Measurements from ENCODE around the gene MAG. TPM values are rescaled to one million over a fixed set of nuclear protein-coding genes. Genes with fewer than 3 reads are reported as not detected.

The MAG gene
- total RNA-seq, 1 experiment from 2014 or later: 0.17 TPM

DNA sequence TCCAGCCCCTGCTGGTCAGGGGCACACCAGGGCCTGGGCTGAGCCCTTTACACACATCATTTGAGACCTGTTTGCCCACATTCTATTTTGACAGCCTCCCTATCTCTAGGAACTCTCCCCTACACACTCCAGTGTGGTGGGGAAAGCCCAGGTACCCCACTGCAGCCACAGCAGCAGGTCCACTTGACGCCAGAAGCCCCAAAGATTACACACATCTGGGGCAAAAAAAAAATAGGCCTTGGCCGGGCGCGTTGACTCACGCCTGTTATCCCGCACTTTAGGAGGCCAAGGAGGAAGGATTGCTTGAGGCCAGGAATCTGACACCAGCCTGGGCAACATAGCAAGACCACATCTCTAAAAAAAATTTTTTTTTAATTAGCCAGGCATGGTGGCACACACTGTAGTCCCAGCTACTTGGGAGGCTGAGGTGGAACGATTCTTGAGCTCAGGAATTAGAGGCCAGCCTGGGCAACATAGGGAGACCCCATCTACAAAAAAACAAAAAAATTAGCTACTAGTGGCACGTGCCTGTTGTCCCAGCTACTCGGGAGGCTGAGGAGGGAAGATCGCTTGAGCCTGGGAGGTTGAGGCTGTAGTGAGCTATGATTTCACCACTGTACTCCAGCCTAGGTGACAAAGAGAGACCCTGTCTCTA, 19.0 kb downstream of the MAG start:
- ATAC-seq: no peak
- POLR2A ChIA-PET: no interaction called here
- no peak for TF ChIP-seq EZH2 (IDR thresholded peaks at IDR 0.05)
- no peak for TF ChIP-seq SP1 (IDR thresholded peaks at IDR 0.05; ENCODE audit: low read depth)
- no peak for TF ChIP-seq RAD21 (IDR thresholded peaks at IDR 0.05; ENCODE audit: low read depth)
- TF ChIP-seq POLR2A (IDR thresholded peaks at IDR 0.05; ENCODE audit: borderline replicate concordance, extremely low read depth, insufficient read depth, insufficient read length): no peak
- TF ChIP-seq JUND (IDR thresholded peaks at IDR 0.05): no peak
- no peak for TF ChIP-seq POLR2AphosphoS5 (IDR thresholded peaks at IDR 0.05; ENCODE audit: low read depth, low read length)
- TF ChIP-seq, protein P1, sequence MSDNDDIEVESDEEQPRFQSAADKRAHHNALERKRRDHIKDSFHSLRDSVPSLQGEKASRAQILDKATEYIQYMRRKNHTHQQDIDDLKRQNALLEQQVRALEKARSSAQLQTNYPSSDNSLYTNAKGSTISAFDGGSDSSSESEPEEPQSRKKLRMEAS (IDR thresholded peaks at IDR 0.05): no peak
- TF ChIP-seq TCF7L2 (IDR thresholded peaks at IDR 0.05; ENCODE audit: borderline replicate concordance, extremely low read depth, insufficient read depth, insufficient read length): no peak
- TF ChIP-seq, protein P2, sequence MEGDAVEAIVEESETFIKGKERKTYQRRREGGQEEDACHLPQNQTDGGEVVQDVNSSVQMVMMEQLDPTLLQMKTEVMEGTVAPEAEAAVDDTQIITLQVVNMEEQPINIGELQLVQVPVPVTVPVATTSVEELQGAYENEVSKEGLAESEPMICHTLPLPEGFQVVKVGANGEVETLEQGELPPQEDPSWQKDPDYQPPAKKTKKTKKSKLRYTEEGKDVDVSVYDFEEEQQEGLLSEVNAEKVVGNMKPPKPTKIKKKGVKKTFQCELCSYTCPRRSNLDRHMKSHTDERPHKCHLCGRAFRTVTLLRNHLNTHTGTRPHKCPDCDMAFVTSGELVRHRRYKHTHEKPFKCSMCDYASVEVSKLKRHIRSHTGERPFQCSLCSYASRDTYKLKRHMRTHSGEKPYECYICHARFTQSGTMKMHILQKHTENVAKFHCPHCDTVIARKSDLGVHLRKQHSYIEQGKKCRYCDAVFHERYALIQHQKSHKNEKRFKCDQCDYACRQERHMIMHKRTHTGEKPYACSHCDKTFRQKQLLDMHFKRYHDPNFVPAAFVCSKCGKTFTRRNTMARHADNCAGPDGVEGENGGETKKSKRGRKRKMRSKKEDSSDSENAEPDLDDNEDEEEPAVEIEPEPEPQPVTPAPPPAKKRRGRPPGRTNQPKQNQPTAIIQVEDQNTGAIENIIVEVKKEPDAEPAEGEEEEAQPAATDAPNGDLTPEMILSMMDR (IDR thresholded peaks at IDR 0.05 in 2 of 3, conservative IDR thresholded peaks at IDR 0.05 in 1 of 3; ENCODE audit: borderline replicate concordance in 1 of 3, insufficient read depth in 1 of 3, low read depth in 2 of 3, low read length in 2 of 3): no peak
- TF ChIP-seq YY1 (IDR thresholded peaks at IDR 0.05; ENCODE audit: extremely low read depth, insufficient replicate concordance, low read depth, low read length): no peak
- TF ChIP-seq EZH2phosphoT487 (IDR thresholded peaks at IDR 0.05; ENCODE audit: borderline replicate concordance): no peak

More for the DNA sequence above, 19.0 kb downstream of the MAG start:
- H3K9ac ChIP-seq (ENCODE audit: low read length): no peak overlapping the region
- no peaks in the 10 kb centered on the region for H3K9me2 ChIP-seq (ENCODE audit: insufficient read depth)
- H3K36me3 ChIP-seq (ENCODE audit: control insufficient read depth in 1 of 2, insufficient read depth in 2 of 2, low read length in 2 of 2): no peaks in the 10 kb centered on the region
- peaks cover 8 to 31% of the 10 kb centered on the region in 2 experiments; a peak in 3 of 4 replicates for H3K4me1 ChIP-seq (ENCODE audit: control insufficient read depth in 1 of 2, insufficient read depth in 2 of 2, low read length in 2 of 2)
- CTCF ChIA-PET: no interaction called here
- H2AFZ ChIP-seq (ENCODE audit: low read depth, low read length, poor library complexity, severe bottlenecking): no peak overlapping the region
- BruUV-seq (replicated peaks): no TSS peak
- no peaks in the 10 kb centered on the region for H3K79me2 ChIP-seq (ENCODE audit: insufficient read depth, low read length)
- intact Hi-C loops (cut with micrococcal nuclease): no loop called here
- no peak overlapping the region for H3K4me2 ChIP-seq (ENCODE audit: low read length)
- DNase-seq (ENCODE audit: low read depth, low spot score): no peak
- no peak overlapping the region for H3K27ac ChIP-seq (ENCODE audit: low read depth, low read length)
- no peaks in the 10 kb centered on the region for H3K27me3 ChIP-seq (ENCODE audit: insufficient read depth, low read length)
- H4K20me1 ChIP-seq (ENCODE audit: insufficient read depth): no peaks in the 10 kb centered on the region
- H3K9me3 ChIP-seq (ENCODE audit: control insufficient read depth in 1 of 2, insufficient read depth in 1 of 2, low read depth in 1 of 2, low read length in 2 of 2): no peaks in the 10 kb centered on the region
- no peak overlapping the region for H3K4me3 ChIP-seq (replicated peaks in 1 of 2; ENCODE audit: low read depth in 1 of 2, low read length in 2 of 2)
- RAD21 ChIA-PET (ENCODE audit: low non-redundant PET in 1 of 2, low total read pairs in 2 of 2, uncharacterized antibody in 2 of 2, unreplicated experiment in 2 of 2): no interaction called here

All from HCT116 (cell line).